ENCODE results near the gene ANXA2R. TPM values are rescaled to one million over a fixed set of nuclear protein-coding genes. Genes with fewer than 3 reads are reported as not detected.
A peak's percentile ranks its signal among the peaks of the same experiment; 100 is the strongest.

The ANXA2R gene
- total and polyA plus RNA-seq, 9 of the 15 experiments (the other 6 are each of a cell fraction or from before 2014, with no cell fraction given): 2.1 to 4.8 (median 3.4) TPM

GRCh38 chr5:43007246-43007910 is 32.7 kb downstream of the ANXA2R start (continued):
- TF ChIP-seq HMGXB4 (CRISPR knock-in tag; IDR thresholded peaks at IDR 0.05) (no peak), CEBPG (CRISPR knock-in tag; IDR thresholded peaks at IDR 0.05) (peak; percentile 77), CEBPG (tag; conservative IDR thresholded peaks at IDR 0.05 in 1 of 2, IDR thresholded peaks at IDR 0.05 in 1 of 2) (peak; percentile 56 to 84; a peak in 3 of 4 replicates), SFPQ (IDR thresholded peaks at IDR 0.05; ENCODE audit: low read depth, low read length) (no peak), ETV1 (tag; conservative IDR thresholded peaks at IDR 0.05; ENCODE audit: low read depth) (peak; percentile 63), POLR3G (IDR thresholded peaks at IDR 0.05; ENCODE audit: extremely low read depth, insufficient read length, insufficient replicate concordance) (no peak), EHMT2 (IDR thresholded peaks at IDR 0.05) (peak; percentile 44; the same call in 1 of the 2 replicates), NELFE (IDR thresholded peaks at IDR 0.05; ENCODE audit: insufficient read depth, insufficient read length) (no peak), ZNF57 (CRISPR knock-in tag; IDR thresholded peaks at IDR 0.05) (no peak), KLF1 (tag; IDR thresholded peaks at IDR 0.05) (no peak), TAF9B (IDR thresholded peaks at IDR 0.05; ENCODE audit: partially characterized antibody) (peak; percentile 33), TCF3 (CRISPR knock-in tag; IDR thresholded peaks at IDR 0.05) (peak; percentile 97), CBFB (CRISPR knock-in tag; IDR thresholded peaks at IDR 0.05) (no peak), SMAD3 (CRISPR knock-in tag; conservative IDR thresholded peaks at IDR 0.05) (no peak), GABPB1 (CRISPR knock-in tag; IDR thresholded peaks at IDR 0.05) (0 out of 2 replicates have a peak, but pooled peaks have one; percentile 31), ZBTB17 (CRISPR knock-in tag; IDR thresholded peaks at IDR 0.05) (no peak), ZNF699 (CRISPR knock-in tag; IDR thresholded peaks at IDR 0.05; ENCODE audit: insufficient replicate concordance) (no peak), ZNF583 (CRISPR knock-in tag; IDR thresholded peaks at IDR 0.05) (no peak), ZNF347 (CRISPR knock-in tag; IDR thresholded peaks at IDR 0.05; ENCODE audit: low read depth) (no peak)
- TF ChIP-seq, protein P1, sequence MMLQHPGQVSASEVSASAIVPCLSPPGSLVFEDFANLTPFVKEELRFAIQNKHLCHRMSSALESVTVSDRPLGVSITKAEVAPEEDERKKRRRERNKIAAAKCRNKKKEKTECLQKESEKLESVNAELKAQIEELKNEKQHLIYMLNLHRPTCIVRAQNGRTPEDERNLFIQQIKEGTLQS (IDR thresholded peaks at IDR 0.05): peak; percentile 52; the same call in 1 of the 2 replicates
- TF ChIP-seq, protein P1 (CRISPR knock-in tag; conservative IDR thresholded peaks at IDR 0.05): no peak; the same call in 1 of the 2 replicates
- TF ChIP-seq, protein P2, sequence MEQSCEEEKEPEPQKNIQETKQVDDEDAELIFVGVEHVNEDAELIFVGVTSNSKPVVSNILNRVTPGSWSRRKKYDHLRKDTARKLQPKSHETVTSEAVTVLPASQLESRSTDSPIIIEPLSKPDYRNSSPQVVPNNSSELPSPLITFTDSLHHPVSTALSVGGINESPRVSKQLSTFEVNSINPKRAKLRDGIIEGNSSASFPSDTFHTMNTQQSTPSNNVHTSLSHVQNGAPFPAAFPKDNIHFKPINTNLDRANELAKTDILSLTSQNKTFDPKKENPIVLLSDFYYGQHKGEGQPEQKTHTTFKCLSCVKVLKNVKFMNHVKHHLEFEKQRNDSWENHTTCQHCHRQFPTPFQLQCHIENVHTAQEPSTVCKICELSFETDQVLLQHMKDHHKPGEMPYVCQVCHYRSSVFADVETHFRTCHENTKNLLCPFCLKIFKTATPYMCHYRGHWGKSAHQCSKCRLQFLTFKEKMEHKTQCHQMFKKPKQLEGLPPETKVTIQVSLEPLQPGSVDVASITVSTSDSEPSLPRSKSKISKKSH (CRISPR knock-in tag; IDR thresholded peaks at IDR 0.05): no peak

All from K562 (cell line).